H9 (cell line): ENCODE data around the gene HECA. TPM values are rescaled to one million over a fixed set of nuclear protein-coding genes. Genes with fewer than 3 reads are reported as not detected.

Source experiments
- DNase-seq: peaks from one replicate; pipeline ENCODE4 v3.0.0-alpha.2; 2017
- H2AFZ ChIP-seq: one replicate; pipeline ENCODE4 v1.6.1; 2013; ENCODE audit warnings: mild to moderate bottlenecking, low read length, control low read depth, moderate library complexity
- H2AK5ac ChIP-seq: 2 replicates; pipeline ENCODE4 v1.6.1; 2013; ENCODE audit warnings: low read length, control low read depth, mixed read lengths; ENCODE audit not compliant: insufficient read length
- H2BK120ac ChIP-seq: one replicate; pipeline ENCODE4 v1.6.1; 2013; ENCODE audit warnings: low read depth, mild to moderate bottlenecking, low read length, control low read depth, inconsistent platforms; ENCODE audit not compliant: poor library complexity, severe bottlenecking
- H2BK12ac ChIP-seq: 2 replicates; pipeline ENCODE4 v1.6.1; 2013; ENCODE audit warnings: low read length, control low read depth, mixed read lengths, low read depth; ENCODE audit not compliant: insufficient read length
- H2BK15ac ChIP-seq: 2 replicates; pipeline ENCODE4 v1.6.1; 2013; ENCODE audit warnings: low read depth, low read length, control low read depth
- H2BK20ac ChIP-seq: one replicate; pipeline ENCODE4 v1.6.1; 2013; ENCODE audit warnings: low read depth, mild to moderate bottlenecking, low read length, control low read depth, inconsistent platforms; ENCODE audit not compliant: poor library complexity, severe bottlenecking
- H2BK5ac ChIP-seq: 2 replicates; pipeline ENCODE4 v1.6.1; 2013; ENCODE audit warnings: low read length, control low read depth, mixed read lengths; ENCODE audit not compliant: insufficient read length
- H3K14ac ChIP-seq: 2 replicates; pipeline ENCODE4 v1.6.1; 2013; ENCODE audit warnings: low read length, control low read depth; ENCODE audit not compliant: insufficient read depth
- H3K18ac ChIP-seq: 2 replicates; pipeline ENCODE4 v1.6.1; 2013; ENCODE audit warnings: low read depth, mild to moderate bottlenecking, mixed read lengths, low read length, control low read depth; ENCODE audit not compliant: insufficient read length
- H3K23ac ChIP-seq: 2 replicates; pipeline ENCODE4 v1.6.1; 2013; ENCODE audit warnings: low read length, control low read depth, mixed read lengths, low read depth; ENCODE audit not compliant: insufficient read length
- H3K23me2 ChIP-seq: 2 replicates; pipeline ENCODE4 v1.6.1; 2013; ENCODE audit warnings: low read depth, mild to moderate bottlenecking, mixed read lengths, low read length, control low read depth; ENCODE audit not compliant: insufficient read length, poor library complexity, severe bottlenecking
- H3K27ac ChIP-seq: 2 replicates; pipeline ENCODE4 v1.5.1; 2013; ENCODE audit warnings: low read length, control low read depth, mixed read lengths, low read depth; ENCODE audit not compliant: insufficient read length
- H3K27me3 ChIP-seq: 2 replicates; pipeline ENCODE4 v1.6.1; 2013; ENCODE audit warnings: low read length, control low read depth, inconsistent platforms; ENCODE audit not compliant: insufficient read depth
- H3K4ac ChIP-seq: 2 replicates; pipeline ENCODE4 v1.6.1; 2013; ENCODE audit warnings: low read depth, mild to moderate bottlenecking, control low read depth, inconsistent platforms, low read length, moderate library complexity
- H3K4me1 ChIP-seq: 2 replicates; pipeline ENCODE4 v1.6.1; 2013; ENCODE audit warnings: low read length, control low read depth, inconsistent platforms; ENCODE audit not compliant: insufficient read depth
- H3K4me2 ChIP-seq: 2 replicates; pipeline ENCODE4 v1.6.1; 2013; ENCODE audit warnings: low read length, control low read depth, mixed read lengths; ENCODE audit not compliant: insufficient read length, insufficient read depth
- H3K56ac ChIP-seq: 2 replicates; pipeline ENCODE4 v1.6.1; 2013; ENCODE audit warnings: low read depth, mild to moderate bottlenecking, mixed read lengths, low read length, control low read depth; ENCODE audit not compliant: insufficient read length
- H3K79me1 ChIP-seq: 2 replicates; pipeline ENCODE4 v1.6.1; 2013; ENCODE audit warnings: low read depth, mild to moderate bottlenecking, moderate library complexity, low read length, control low read depth, inconsistent platforms; ENCODE audit not compliant: insufficient read depth, poor library complexity, severe bottlenecking
- H3K79me2 ChIP-seq: 2 replicates; pipeline ENCODE4 v1.6.1; 2013; ENCODE audit warnings: low read length, control low read depth, inconsistent platforms; ENCODE audit not compliant: insufficient read depth
- H3K9ac ChIP-seq: 2 replicates; pipeline ENCODE4 v1.6.1; 2013; ENCODE audit warnings: low read length, control low read depth, mixed read lengths; ENCODE audit not compliant: insufficient read length; ENCODE audit errors: extremely low read depth
- H3K9me3 ChIP-seq: one replicate; pipeline ENCODE4 v1.6.1; 2013; ENCODE audit warnings: low read depth, low read length, inconsistent platforms; ENCODE audit not compliant: control insufficient read depth
- H3T11ph ChIP-seq: one replicate; pipeline ENCODE4 v1.6.1; 2013; ENCODE audit warnings: mild to moderate bottlenecking, low read length, control low read depth, inconsistent platforms
- H4K20me1 ChIP-seq: one replicate; pipeline ENCODE4 v1.6.1; 2013; ENCODE audit not compliant: control insufficient read depth, insufficient read length, insufficient read depth
- H4K5ac ChIP-seq: 2 replicates; pipeline ENCODE4 v1.6.1; 2013; ENCODE audit warnings: low read depth, mild to moderate bottlenecking, mixed read lengths, low read length, control low read depth; ENCODE audit not compliant: insufficient read length
- H4K8ac ChIP-seq: replicated peaks from 2 replicates; pipeline ENCODE4 v1.6.1; 2013; ENCODE audit warnings: low read length, control low read depth, mixed read lengths, low read depth; ENCODE audit not compliant: insufficient read length
- H4K91ac ChIP-seq: 2 replicates; pipeline ENCODE4 v1.6.1; 2013; ENCODE audit warnings: low read depth, mild to moderate bottlenecking, moderate library complexity, mixed read lengths, low read length, control low read depth; ENCODE audit not compliant: insufficient read length
- H3K27ac Mint-ChIP-seq, 3 experiments: 2 replicates in 2 of 3; 3 replicates in 1 of 3; pipeline ENCODE4 v1.8.0; 2020 to 2021; ENCODE audit warnings: mixed read lengths in 3 of 3, mild to moderate bottlenecking in 1 of 3, moderate library complexity in 1 of 3
- H3K27me3 Mint-ChIP-seq: 2 replicates; pipeline ENCODE4 v1.8.0; 2021; ENCODE audit warnings: low read depth, mild to moderate bottlenecking, moderate library complexity, mixed read lengths
- H3K36me3 Mint-ChIP-seq, 3 experiments: 2 replicates in 2 of 3; 3 replicates in 1 of 3; pipeline ENCODE4 v1.8.0; 2020 to 2021; ENCODE audit warnings: low read depth in 3 of 3, mixed read lengths in 3 of 3; ENCODE audit not compliant: insufficient read depth in 1 of 3
- H3K4me1 Mint-ChIP-seq, 2 experiments: 2 replicates each; pipeline ENCODE4 v1.8.0; 2020; ENCODE audit warnings: mixed read lengths in 2 of 2
- H3K4me3 Mint-ChIP-seq, 2 experiments: 2 replicates in 1 of 2; 3 replicates in 1 of 2; pipeline ENCODE4 v1.8.0; 2020 to 2021; ENCODE audit warnings: mild to moderate bottlenecking in 2 of 2, mixed read lengths in 2 of 2, moderate library complexity in 1 of 2
- H3K9me3 Mint-ChIP-seq, 2 experiments: 2 replicates in 1 of 2; 3 replicates in 1 of 2; pipeline ENCODE4 v1.8.0; 2020; ENCODE audit warnings: mild to moderate bottlenecking in 2 of 2, mixed read lengths in 2 of 2, moderate library complexity in 1 of 2
- CTCF ChIP-seq: fragments of 200-600 bp; sonication (generic); conservative IDR thresholded peaks from 3 replicates; pipeline ENCODE4 v1.8.0; 2021; ENCODE audit warnings: antibody characterized with exemption, mild to moderate bottlenecking
- WGBS: extraction: QIAGEN DNeasy Blood & Tissue Kit; methylation state at CpG from one replicate; pipeline ENCODE4 v1.1.7; 2013; ENCODE audit warnings: missing lambda C conversion rate, low lambda C conversion rate, mixed read lengths; ENCODE audit not compliant: insufficient read length; ENCODE audit errors: extremely low coverage; 5-methylcytosine and 5-hydroxymethylcytosine counted together
- total RNA-seq: library from RNA; stranded (reverse); gene quantifications from 2 replicates; pipeline ENCODE4 v1.2.1, GENCODE V29; 2021

The HECA gene
- total RNA-seq, 1 experiment from 2014 or later = 4.8 TPM

GRCh38 chr6:139173172-139173571, 38.3 kb downstream of the HECA start:
- Histone ChIP-seq H3K18ac (no peak overlapping the region), H3K14ac (no peak overlapping the region), H2BK12ac (no peak overlapping the region), H3K9ac (no peak overlapping the region), H2BK5ac (no peak overlapping the region), H3K23ac (no peak overlapping the region), H4K20me1 (no peaks in the 10 kb centered on the region), H2BK120ac (no peak overlapping the region), H2BK20ac (no peak overlapping the region), H2BK15ac (no peak overlapping the region), H3K56ac (no peak overlapping the region), H3K4ac (no peak overlapping the region), H3K79me1 (no peaks in the 10 kb centered on the region), H2AFZ (no peak overlapping the region), H3K27me3 (no peaks in the 10 kb centered on the region), H4K8ac (no peak overlapping the region), H4K5ac (no peak overlapping the region), H3K27ac (no peak overlapping the region), H2AK5ac (no peak overlapping the region), H3K4me2 (no peak overlapping the region), H3K9me3 (no peaks in the 10 kb centered on the region), H3K79me2 (no peaks in the 10 kb centered on the region), H3K23me2 (no peaks in the 10 kb centered on the region), H4K91ac (no peak overlapping the region), H3K4me1 (peaks cover 3% of the 10 kb centered on the region; the same call in 1 of the 2 replicates), H3T11ph (no peak overlapping the region)
- Mint-ChIP-seq H3K27me3 (no peaks in the 10 kb centered on the region), H3K36me3 (peaks cover 0 to 4% (median 2%) of the 10 kb centered on the region in 3 experiments; a peak in 1 of 7 replicates), H3K27ac (no peak overlapping the region; a peak in 2 of 7 replicates), H3K4me1 (peaks cover 13 to 14% of the 10 kb centered on the region in 2 experiments), H3K9me3 (no peaks in the 10 kb centered on the region), H3K4me3 (no peak overlapping the region)
- no peak for DNase-seq
- WGBS = no CpG with 5 or more reads among the region's 2 CpGs
- TF ChIP-seq CTCF = no peak; the same call in 2 of the 3 replicates
